Measurements from ENCODE around the gene ELFN1.
A peak's percentile ranks its signal among the peaks of the same experiment; 100 is the strongest.

Gene ELFN1

DNA sequence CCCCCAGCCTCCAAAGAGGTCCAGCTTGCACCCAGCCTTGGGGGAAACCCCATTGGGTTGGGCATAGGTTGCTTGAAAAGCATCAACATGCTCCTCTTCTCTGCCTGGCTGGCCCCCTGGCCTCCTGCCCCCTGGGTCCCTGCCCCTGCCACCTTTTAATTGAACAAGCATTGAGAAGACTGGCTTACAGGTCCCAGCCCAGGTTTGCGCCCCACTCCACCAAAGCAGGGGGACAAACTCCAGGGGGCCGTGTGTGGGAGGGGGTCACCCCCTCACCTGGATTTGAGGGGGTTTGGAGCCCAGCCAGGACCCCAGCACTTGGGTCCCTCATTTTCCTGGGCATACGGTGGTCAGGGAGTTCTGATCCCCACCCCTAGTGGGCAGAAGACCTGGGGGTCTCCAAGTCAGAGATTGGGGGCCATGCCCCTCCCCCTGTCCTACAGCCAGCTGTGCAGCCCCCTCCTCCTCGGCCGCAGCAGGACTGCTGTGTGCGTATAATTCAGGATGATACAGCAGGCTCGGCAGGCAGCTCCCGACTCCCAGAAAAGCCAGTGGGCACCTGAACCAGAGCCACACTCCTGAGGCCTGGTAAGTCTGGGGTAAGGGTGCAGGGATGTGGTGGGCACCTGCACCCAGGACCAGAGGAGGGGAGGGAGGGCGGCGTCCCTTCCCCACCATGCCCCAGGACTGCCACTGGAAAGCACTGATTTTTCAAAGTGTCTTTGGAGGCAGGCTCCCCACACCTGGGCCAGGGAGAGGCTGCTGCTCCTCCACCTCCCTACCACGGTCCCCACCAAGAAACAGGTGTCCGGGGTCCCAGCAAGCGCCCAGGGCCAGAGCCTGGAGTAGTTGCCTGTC lies 1.7 kb downstream of the ELFN1 start:
- ChIA-PET CTCF (no interaction called here), POLR2A (no interaction called here)
- TF ChIP-seq ELF4 (IDR thresholded peaks at IDR 0.05) (no peak), NFRKB (IDR thresholded peaks at IDR 0.05) (no peak), TARDBP (IDR thresholded peaks at IDR 0.05) (no peak), FOXK2 (IDR thresholded peaks at IDR 0.05) (no peak), FOXM1 (IDR thresholded peaks at IDR 0.05; ENCODE audit: borderline replicate concordance) (no peak), HDGF (IDR thresholded peaks at IDR 0.05; ENCODE audit: borderline replicate concordance) (no peak), SUZ12 (IDR thresholded peaks at IDR 0.05) (no peak), FOXA1 (IDR thresholded peaks at IDR 0.05) (no peak), SP1 (IDR thresholded peaks at IDR 0.05) (no peak)

GRCh38 chr7:1672851-1673486 lies 2.9 kb downstream of the ELFN1 start:
- TF ChIP-seq FOXA1 (IDR thresholded peaks at IDR 0.05) (no peak), BHLHE40 (IDR thresholded peaks at IDR 0.05; ENCODE audit: borderline replicate concordance) (no peak), SP1 (IDR thresholded peaks at IDR 0.05) (no peak), PKNOX1 (IDR thresholded peaks at IDR 0.05) (no peak), ARNT (IDR thresholded peaks at IDR 0.05) (no peak), HDGF (IDR thresholded peaks at IDR 0.05; ENCODE audit: borderline replicate concordance) (no peak), ELF4 (IDR thresholded peaks at IDR 0.05) (no peak), ZNF384 (IDR thresholded peaks at IDR 0.05) (no peak), FOXK2 (IDR thresholded peaks at IDR 0.05) (no peak)
- ChIA-PET CTCF (no interaction called here), POLR2A (no interaction called here)
- no peak for DNase-seq (ENCODE audit: extremely low spot score)

More for the DNA sequence above, 1.7 kb downstream of the ELFN1 start:
- DNase-seq (ENCODE audit: extremely low spot score) = no peak

GRCh38 chr7:1673581-1674118 lies 3.6 kb downstream of the ELFN1 start:
- TF ChIP-seq FOXA1 (IDR thresholded peaks at IDR 0.05) (no peak), L3MBTL2 (conservative IDR thresholded peaks at IDR 0.05) (no peak), NFRKB (IDR thresholded peaks at IDR 0.05) (no peak), SUZ12 (IDR thresholded peaks at IDR 0.05) (no peak), CTBP1 (IDR thresholded peaks at IDR 0.05; ENCODE audit: borderline replicate concordance) (no peak)
- ChIA-PET CTCF (no interaction called here), POLR2A (no interaction called here)
- no peak for DNase-seq (ENCODE audit: extremely low spot score)

GRCh38 chr7:1674161-1675035 lies 4.3 kb downstream of the ELFN1 start:
- CTCF ChIA-PET = no interaction called here
- DNase-seq (ENCODE audit: extremely low spot score) = no peak
- POLR2A ChIA-PET = no interaction called here
- no peak for TF ChIP-seq PKNOX1 (IDR thresholded peaks at IDR 0.05)
- TF ChIP-seq NFRKB (IDR thresholded peaks at IDR 0.05) = no peak
- no peak for TF ChIP-seq HDGF (IDR thresholded peaks at IDR 0.05; ENCODE audit: borderline replicate concordance)
- no peak for TF ChIP-seq TARDBP (IDR thresholded peaks at IDR 0.05)

GRCh38 chr7:1675036-1675671 lies 5.1 kb downstream of the ELFN1 start:
- no peak for DNase-seq (ENCODE audit: extremely low spot score)

More at GRCh38 chr7:1675036-1675671, 5.1 kb downstream of the ELFN1 start:
- ChIA-PET POLR2A (no interaction called here), CTCF (no interaction called here)
- TF ChIP-seq PKNOX1 (IDR thresholded peaks at IDR 0.05) = peak; percentile 73
- TF ChIP-seq LEF1 (IDR thresholded peaks at IDR 0.05; ENCODE audit: borderline replicate concordance) = no peak
